Urinary bladder (tissue), 4 donors: ENCODE data around the gene UST. TPM values are rescaled to one million over a fixed set of nuclear protein-coding genes. Genes with fewer than 3 reads are reported as not detected.
"Not testable (repeated sequence)": the region's sequence is repeated elsewhere in the genome, so short reads cannot be mapped to it uniquely, and the experiment has no call there.

Experiments
- DNase-seq: peaks from one replicate; pipeline ENCODE4 v3.0.0-alpha.2; 2015; ENCODE audit errors: extremely low spot score
- H3K27ac ChIP-seq: one replicate; pipeline ENCODE4 v1.5.1; 2013; ENCODE audit warnings: low read depth, mild to moderate bottlenecking, moderate library complexity
- H3K36me3 ChIP-seq: one replicate; pipeline ENCODE4 v1.6.1; 2013; ENCODE audit warnings: mild to moderate bottlenecking, moderate library complexity; ENCODE audit not compliant: insufficient read depth
- H3K4me1 ChIP-seq: one replicate; pipeline ENCODE4 v1.6.1; 2013; ENCODE audit warnings: mild to moderate bottlenecking, moderate library complexity; ENCODE audit not compliant: insufficient read depth
- H3K4me3 ChIP-seq: one replicate; pipeline ENCODE4 v1.5.1; 2013; ENCODE audit warnings: low read depth, low read length
- WGBS: extraction: QIAGEN DNeasy Blood & Tissue Kit; methylation state at CpG from one replicate; pipeline ENCODE4 v1.1.7; 2013; 5-methylcytosine and 5-hydroxymethylcytosine counted together
- polyA plus RNA-seq: library from polyadenylated mRNA; stranded (reverse); fragments of 200-250 nt; gene quantifications from one replicate; pipeline ENCODE4 v1.2.3, GENCODE V29; 2013
- total RNA-seq: library from RNA; depleted of rRNA; stranded (reverse); fragments of >200 nt; gene quantifications from one replicate; pipeline ENCODE4 v1.2.3, GENCODE V29; 2014
- donor health status: healthy with polysubstance abuse.
- donor health status: healthy.

The UST gene
- total and polyA plus RNA-seq, 2 donors = 12.4 to 27.8 TPM

DNA sequence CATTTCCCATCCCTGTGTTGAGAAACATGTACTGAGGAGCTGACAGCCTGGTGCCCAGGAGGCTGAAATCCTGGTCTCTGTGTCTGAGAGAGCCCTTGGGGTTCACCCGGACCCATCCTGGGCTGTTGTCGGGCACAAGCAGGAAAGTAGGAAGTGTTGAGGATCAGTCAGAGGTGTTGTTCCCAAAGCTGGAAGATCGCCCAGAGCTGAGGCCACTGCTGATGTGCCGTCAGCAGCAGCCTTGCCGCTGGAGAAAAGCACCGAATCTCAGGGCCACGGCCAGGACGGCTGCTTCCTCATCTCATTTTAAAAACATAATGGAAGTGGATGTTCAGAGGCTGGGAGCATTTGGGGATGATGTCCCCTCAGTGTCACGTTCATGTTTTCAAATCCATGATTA is 218.5 kb downstream of the UST start:
- WGBS = 89% methylated on average over 9 of the region's 9 CpGs
- DNase-seq = no peak
- H3K4me3 ChIP-seq = no peak overlapping the region
- no peaks in the 10 kb centered on the region for H3K36me3 ChIP-seq
- H3K4me1 ChIP-seq = peaks cover 1% of the 10 kb centered on the region
- H3K27ac ChIP-seq = no peak overlapping the region

DNA sequence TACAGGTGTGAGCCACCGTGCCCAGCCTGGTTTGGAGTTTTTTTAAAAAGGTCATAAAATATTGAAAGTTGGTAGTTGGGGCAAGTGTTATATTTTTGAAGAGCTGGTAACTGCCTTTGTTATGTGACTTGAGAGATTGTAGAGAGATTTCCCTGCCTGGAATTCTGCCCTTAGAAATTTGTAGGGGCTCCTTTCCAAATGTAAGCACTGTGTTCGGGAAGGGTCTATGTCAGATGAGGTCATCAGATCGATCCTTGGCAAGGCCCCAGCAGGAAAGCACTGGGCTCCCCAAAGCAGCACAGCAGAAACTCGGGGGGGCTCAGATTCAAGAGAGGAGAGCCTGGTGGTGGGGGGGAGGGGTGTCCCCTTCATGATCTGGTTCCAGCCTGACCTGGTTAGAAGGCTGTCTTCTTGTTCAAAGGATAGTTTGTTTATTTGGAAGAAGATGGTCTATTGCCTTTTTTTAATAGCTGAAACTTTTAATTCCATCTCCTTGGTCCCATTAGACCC is 220.2 kb downstream of the UST start:
- peaks cover 1% of the 10 kb centered on the region for H3K4me1 ChIP-seq
- H3K4me3 ChIP-seq = no peak overlapping the region
- WGBS = 63% methylated on average over 4 of the region's 4 CpGs
- DNase-seq = no peak
- no peaks in the 10 kb centered on the region for H3K36me3 ChIP-seq
- H3K27ac ChIP-seq = no peak overlapping the region

DNA sequence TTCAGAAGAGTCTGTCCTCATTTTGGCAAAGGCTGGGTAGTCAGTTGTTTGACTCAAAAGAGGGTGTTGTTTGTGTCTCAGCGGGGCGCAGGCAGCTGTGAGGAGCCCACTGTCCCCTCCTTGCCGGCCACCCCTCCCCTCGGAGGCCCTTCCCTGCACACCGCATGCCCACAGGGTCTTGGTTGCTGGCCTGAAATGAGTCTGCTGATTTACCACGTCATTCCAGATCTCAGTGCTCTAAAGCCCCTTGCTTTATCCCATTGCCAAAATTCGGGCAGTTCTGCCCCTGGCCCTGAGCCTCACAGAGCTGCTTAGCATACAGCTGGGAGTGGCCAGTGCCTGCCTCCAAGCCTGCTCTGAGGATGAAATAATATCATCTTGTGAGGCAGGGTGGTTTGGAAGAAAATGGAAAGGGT is 220.7 kb downstream of the UST start:
- no peak overlapping the region for H3K27ac ChIP-seq
- H3K36me3 ChIP-seq = no peaks in the 10 kb centered on the region
- H3K4me1 ChIP-seq = peaks cover 1% of the 10 kb centered on the region
- DNase-seq = no peak
- no peak overlapping the region for H3K4me3 ChIP-seq
- 76% methylated on average over 7 of the region's 7 CpGs for WGBS

DNA sequence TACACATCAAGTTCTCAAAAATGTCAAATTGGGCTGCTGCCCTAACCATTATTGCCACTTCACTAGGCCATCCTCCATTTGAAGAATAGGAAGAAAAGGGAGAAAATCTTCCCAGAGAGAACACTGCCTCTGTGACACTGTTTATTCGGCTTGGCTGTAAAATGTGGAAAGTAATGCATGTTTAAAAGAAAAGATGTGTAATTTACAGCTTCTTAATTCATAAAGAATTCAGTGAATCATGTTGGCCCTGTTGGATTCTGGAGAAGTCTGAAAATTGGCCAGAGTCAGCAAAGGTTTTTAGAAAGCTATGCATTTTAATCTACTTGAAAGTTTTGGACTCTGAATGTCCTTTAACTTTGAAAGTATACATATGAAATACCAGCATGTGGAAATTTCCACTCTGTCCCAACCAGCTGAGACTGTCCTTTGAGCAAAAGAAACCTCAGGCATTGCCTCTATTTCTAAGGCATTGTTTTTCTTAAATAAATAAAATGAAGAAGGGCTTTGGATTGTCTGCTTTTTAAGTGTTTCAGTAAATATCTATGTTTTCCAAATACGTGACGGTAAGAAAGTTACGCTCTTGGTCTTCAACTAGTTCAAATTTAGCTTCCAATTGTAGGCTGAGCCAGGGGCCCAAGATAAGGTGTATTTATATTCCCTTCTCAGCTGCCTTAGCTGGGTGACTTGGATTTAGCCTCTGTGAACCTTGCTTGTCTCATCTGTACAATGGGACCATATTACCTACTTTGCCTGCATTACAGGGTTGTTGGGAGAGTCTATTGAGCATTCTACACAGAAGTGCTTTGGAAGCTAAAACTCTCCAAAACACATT is 222.2 kb downstream of the UST start:
- H3K4me1 ChIP-seq = peaks cover 1% of the 10 kb centered on the region
- no peak for DNase-seq
- no peak overlapping the region for H3K4me3 ChIP-seq
- no peak overlapping the region for H3K27ac ChIP-seq
- 52% methylated on average over 4 of the region's 4 CpGs for WGBS
- H3K36me3 ChIP-seq = no peaks in the 10 kb centered on the region

DNA sequence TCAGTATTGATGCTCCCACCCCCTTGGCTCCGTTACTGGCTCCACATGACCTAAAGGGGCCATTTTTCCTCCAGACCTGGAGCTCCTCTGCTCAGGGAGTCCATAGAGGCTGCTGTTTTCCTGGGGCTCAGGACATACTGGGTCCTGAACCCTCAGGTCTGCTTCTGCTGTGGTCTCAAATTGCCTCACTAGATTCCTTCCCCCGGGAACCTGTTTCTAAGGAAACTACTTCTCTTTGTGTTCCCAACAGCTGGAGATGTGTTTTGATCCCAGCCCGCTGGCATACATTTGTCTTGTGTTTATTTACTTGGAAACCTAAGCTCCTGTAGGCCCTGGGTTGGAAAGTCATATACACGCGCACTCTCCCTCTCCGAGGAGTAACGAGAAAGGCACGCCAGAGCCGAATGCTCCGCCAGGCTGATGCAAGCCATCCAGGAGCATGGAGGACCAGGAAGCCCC is 222.8 kb downstream of the UST start:
- no peaks in the 10 kb centered on the region for H3K36me3 ChIP-seq

DNA sequence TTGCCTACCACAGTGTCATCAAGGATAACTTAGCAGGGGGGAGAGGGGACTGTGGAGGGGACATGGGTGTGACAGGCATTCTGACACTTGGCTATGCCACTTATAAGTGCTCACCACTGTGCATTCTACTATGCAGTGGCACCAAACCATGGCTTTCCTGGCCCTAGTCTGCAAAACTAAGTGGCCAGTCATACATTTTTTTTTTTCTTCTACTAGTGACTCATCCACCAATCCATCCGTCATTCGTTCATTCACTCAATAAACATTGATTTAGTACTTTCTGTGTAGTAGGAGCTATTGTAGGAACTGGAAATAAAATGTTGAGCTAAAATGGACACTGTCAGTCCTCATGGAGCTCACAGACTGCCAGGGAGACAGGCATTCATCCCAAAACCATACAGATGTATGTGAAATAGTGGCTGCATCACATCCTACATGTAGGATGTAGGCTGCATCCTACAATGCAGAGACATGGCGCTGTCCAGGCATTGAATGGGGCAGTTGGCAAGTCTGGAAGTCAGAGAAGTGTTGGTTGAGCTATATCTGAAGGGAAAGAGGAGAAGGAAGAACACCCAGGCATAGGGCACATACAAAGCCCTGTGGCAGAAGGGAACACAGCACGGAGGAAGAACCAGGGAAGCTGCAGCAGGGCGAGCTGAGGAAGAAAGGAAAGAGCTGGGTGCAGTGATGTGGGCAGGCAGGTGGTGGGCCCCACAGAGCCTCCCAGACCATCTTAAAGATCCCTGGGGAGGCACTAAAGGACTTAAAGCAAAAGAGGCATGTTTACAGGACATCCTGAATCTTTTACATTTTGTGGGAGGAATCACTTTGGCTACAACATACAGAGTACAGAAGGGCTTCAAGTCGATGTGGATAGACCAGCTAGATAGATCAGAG is 224.4 kb downstream of the UST start:
- peaks cover 2% of the 10 kb centered on the region for H3K36me3 ChIP-seq
- peaks cover 1% of the 10 kb centered on the region for H3K4me1 ChIP-seq
- DNase-seq = no peak
- WGBS = 81% methylated on average over 6 of the region's 6 CpGs
- no peak overlapping the region for H3K27ac ChIP-seq
- no peak overlapping the region for H3K4me3 ChIP-seq

More for the DNA sequence above, 222.8 kb downstream of the UST start:
- Histone ChIP-seq H3K4me1 (peaks cover 1% of the 10 kb centered on the region), H3K4me3 (no peak overlapping the region), H3K27ac (no peak overlapping the region)
- no peak for DNase-seq
- 52% methylated on average over 10 of the region's 10 CpGs for WGBS

DNA sequence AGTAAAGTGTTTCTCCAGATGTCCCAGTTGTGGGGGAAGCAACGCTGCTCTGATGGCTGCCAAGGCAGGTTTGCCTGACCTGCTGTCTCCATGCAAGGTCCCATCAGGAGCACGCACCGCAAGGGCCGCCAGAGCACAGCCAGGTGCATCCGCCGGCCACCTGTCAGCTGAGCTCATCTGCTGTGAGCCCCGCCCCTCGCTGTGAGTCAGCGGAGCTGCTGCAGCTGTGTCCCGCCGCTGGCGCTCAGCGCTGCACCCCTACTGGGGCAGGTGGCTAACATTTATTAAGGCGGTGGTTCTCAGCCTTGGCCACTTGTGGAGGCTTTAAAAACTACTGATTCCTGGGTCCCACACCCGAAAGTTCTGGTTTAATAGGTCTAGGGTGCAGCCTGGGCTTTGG is 225.7 kb downstream of the UST start:
- Histone ChIP-seq H3K4me3 (no peak overlapping the region), H3K4me1 (peaks cover 1% of the 10 kb centered on the region), H3K36me3 (peaks cover 2% of the 10 kb centered on the region), H3K27ac (no peak overlapping the region)
- no peak for DNase-seq
- WGBS = 58% methylated on average over 15 of the region's 15 CpGs

DNA sequence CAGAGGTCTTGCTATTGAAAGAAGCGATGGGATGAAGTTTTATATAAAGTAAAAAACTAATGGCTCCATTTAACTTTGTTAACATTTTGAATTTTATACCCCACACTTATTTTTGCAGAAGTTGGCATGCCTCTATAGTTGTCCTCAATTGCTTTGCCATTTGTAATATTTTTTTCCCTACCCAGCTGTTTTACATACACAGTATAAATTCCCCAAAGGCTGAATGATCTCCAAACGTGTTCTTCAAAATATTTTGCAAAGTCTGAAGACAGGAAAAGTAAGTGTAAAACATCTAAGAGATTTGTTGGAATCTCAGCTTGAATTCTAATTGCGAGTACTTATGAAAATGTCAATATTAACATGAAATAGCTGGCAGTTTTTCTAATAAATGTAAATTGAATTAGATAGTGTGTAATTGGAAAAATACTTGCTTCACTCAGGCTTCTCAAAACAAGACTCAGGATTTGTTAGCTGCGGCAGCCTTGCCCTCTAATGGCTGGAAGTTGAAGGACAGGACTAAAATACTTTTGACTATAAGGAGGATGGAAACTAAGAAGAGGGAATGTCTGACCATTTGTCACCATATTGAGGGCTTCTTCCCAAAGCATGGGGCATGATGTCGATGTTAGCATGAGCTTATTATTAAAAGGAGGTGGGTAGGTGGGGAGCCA is 226.8 kb downstream of the UST start:
- Histone ChIP-seq H3K36me3 (peaks cover 2% of the 10 kb centered on the region), H3K27ac (no peak overlapping the region), H3K4me1 (peaks cover 1% of the 10 kb centered on the region), H3K4me3 (no peak overlapping the region)
- DNase-seq = no peak
- 50% methylated on average over 5 of the region's 5 CpGs for WGBS

DNA sequence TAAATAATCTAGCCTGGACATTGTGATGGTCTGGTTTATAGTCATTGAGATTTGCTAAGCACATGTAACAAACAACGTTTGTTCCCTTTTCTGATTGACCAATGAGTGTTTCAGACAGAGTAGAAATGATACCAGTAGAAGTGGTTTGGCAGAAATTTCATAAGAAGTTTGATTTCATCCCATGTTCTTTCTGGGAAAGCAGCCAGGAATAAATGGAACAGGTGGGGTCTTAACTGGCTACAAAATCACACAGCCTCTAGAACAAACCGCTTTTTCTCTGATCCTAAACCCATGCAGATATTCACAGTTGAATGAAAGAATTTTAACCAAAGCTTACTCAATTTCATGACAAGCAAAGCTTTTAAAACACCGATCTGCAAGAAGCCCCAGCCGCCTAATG is 227.5 kb downstream of the UST start:
- Histone ChIP-seq H3K4me3 (no peak overlapping the region), H3K4me1 (peaks cover 1% of the 10 kb centered on the region), H3K27ac (no peak overlapping the region), H3K36me3 (peaks cover 2% of the 10 kb centered on the region)
- 82% methylated on average over 4 of the region's 4 CpGs for WGBS
- DNase-seq = no peak

DNA sequence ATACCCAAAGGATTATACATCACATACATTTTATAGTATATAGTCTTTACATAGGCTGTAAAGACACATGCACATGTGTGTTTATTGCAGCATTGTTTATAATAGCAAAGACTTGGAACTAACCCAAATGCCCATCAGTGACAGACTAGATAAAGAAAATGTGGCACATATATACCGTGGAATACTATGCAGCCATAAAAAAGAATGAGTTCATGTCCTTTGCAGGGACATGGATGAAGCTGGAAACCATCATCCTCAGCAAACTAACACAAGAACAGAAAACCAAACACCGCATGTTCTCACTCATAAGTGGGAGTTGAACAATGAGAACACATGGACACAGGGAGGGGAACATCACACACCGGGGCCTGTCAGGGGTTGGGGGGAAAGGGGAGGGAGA is 231.5 kb downstream of the UST start:
- 98% methylated on average over 2 of the region's 3 CpGs for WGBS
- not testable (repeated sequence) for H3K27ac ChIP-seq, H3K4me1 ChIP-seq, H3K4me3 ChIP-seq, H3K36me3 ChIP-seq, DNase-seq

DNA sequence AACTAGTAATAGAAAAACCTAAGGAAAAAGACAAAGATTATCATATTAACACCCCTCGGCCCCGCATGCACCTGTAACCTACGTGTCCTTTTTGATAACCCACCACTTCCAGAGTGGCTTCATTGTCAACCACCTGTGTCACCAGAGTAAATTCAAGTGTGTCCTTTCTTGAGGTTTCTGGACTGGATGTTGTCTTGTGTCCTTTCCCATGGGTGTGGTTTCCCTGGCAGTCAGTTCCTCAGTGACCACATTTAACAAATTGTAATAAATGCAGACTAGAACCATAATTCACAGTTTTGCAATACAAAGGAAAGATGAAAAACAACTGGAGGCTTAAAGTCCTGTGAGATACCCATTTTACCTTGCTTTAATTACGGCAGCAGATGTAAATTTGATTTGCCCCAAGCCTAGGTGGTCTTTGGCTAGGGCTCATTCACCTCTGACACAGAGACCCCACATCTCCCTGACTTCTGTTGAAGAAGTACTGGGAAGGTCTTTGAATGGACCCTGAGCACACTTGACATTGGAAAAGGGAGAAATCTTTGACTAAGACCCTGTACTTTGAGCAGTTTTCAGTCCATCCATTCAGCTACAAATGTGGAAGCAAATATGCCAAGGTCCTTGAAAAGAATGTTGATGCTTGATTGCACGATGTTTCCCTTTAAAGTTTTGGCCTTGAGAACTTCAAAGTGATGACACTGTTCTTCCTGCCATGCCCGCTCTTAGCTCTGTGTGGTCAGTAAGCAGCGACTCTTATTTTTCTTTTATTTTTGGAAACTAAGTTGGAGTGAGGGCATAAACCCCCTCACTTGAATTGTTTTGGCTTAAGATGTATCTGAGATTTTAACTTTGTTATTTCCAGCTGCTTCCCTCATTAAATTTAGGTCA is 232.4 kb downstream of the UST start:
- H3K4me3 ChIP-seq = no peak overlapping the region
- H3K27ac ChIP-seq = no peak overlapping the region
- peaks cover 2% of the 10 kb centered on the region for H3K36me3 ChIP-seq
- DNase-seq = no peak
- 80% methylated on average over 7 of the region's 7 CpGs for WGBS
- H3K4me1 ChIP-seq = no peaks in the 10 kb centered on the region

DNA sequence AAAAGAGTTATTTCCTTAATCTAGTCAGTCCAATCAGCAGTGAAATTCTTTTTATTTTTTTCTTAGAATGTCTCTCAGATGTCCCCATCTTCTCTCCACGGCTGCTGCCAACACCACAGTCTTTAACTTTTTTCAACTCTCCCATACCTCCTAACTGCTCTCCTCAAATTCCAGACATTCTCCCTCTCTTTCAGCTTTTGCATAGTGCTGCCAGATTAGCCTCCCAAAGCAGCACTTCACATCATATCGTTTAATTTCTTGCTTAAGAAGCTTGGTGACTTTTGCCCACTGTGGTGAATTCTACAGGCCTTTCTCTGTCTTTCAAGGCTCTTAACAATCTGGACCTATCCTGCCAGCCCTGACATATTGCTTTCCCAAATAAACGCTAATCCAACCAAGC is 233.4 kb downstream of the UST start:
- Histone ChIP-seq H3K4me3 (no peak overlapping the region), H3K4me1 (no peaks in the 10 kb centered on the region), H3K27ac (no peak overlapping the region), H3K36me3 (peaks cover 2% of the 10 kb centered on the region)
- WGBS = 54% methylated on average over 3 of the region's 3 CpGs
- no peak for DNase-seq
